ENCODE measurements around the gene KIFAP3. TPM values are rescaled to one million over a fixed set of nuclear protein-coding genes. Genes with fewer than 3 reads are reported as not detected.

Gene KIFAP3
- total RNA-seq, 1 experiment from 2014 or later, result 2.3 TPM

GRCh38 chr1:169999331-169999741, 75.2 kb downstream of the KIFAP3 start (continued):
- TF ChIP-seq ATF6 (CRISPR knock-in tag; IDR thresholded peaks at IDR 0.05) (no peak), FOXP1 (CRISPR knock-in tag; IDR thresholded peaks at IDR 0.05; ENCODE audit: borderline replicate concordance) (no peak), ZNF416 (CRISPR knock-in tag; IDR thresholded peaks at IDR 0.05) (no peak), CBFB (CRISPR knock-in tag; IDR thresholded peaks at IDR 0.05; ENCODE audit: low read depth) (no peak), USF1 (CRISPR knock-in tag; IDR thresholded peaks at IDR 0.05) (no peak)

- ATAC-seq (no peak), DNase-seq (ENCODE audit: low spot score) (no peak)
- POLR2A ChIA-PET, result no interaction called here
- Mint-ChIP-seq H3K27me3 (ENCODE audit: low read depth) (peaks cover 6% of the 10 kb centered on the region; the same call in 1 of the 2 replicates), H3K36me3 (no peaks in the 10 kb centered on the region), H3K4me1 (no peaks in the 10 kb centered on the region), H3K4me3 (no peak overlapping the region), H3K27ac (no peak overlapping the region), H3K9me3 (no peaks in the 10 kb centered on the region)
- CTCF ChIA-PET, result interaction anchor here (1.0 kb wide), 1 partner anchor 150 kb away, joined by 3 read pairs; the partner anchor contains the start of gene NTMT2
- TF ChIP-seq ETV6 (CRISPR knock-in tag; IDR thresholded peaks at IDR 0.05) (no peak), ATF3 (CRISPR knock-in tag; conservative IDR thresholded peaks at IDR 0.05) (no peak), OVOL2 (CRISPR knock-in tag; IDR thresholded peaks at IDR 0.05; ENCODE audit: borderline replicate concordance) (no peak), NR3C1 (CRISPR knock-in tag; conservative IDR thresholded peaks at IDR 0.05; ENCODE audit: low read depth) (no peak), PRDM15 (CRISPR knock-in tag; IDR thresholded peaks at IDR 0.05) (no peak), IRF2 (CRISPR knock-in tag; IDR thresholded peaks at IDR 0.05; ENCODE audit: borderline replicate concordance, low read depth) (no peak), ZBTB43 (CRISPR knock-in tag; IDR thresholded peaks at IDR 0.05) (no peak), PREB (CRISPR knock-in tag; IDR thresholded peaks at IDR 0.05; ENCODE audit: borderline replicate concordance) (no peak), EMX1 (CRISPR knock-in tag; IDR thresholded peaks at IDR 0.05) (no peak), FOXP4 (CRISPR knock-in tag; IDR thresholded peaks at IDR 0.05) (no peak), NFE2L1 (CRISPR knock-in tag; IDR thresholded peaks at IDR 0.05) (no peak), ZNF532 (CRISPR knock-in tag; IDR thresholded peaks at IDR 0.05; ENCODE audit: borderline replicate concordance) (no peak), ZBTB21 (CRISPR knock-in tag; IDR thresholded peaks at IDR 0.05; ENCODE audit: borderline replicate concordance) (no peak), ZNF671 (CRISPR knock-in tag; IDR thresholded peaks at IDR 0.05) (no peak)
Observed at GRCh38 chr1:169995993-169996392, 78.5 kb downstream of the KIFAP3 start.

Measured in WTC11 (cell line).